GM19351 (cell line): ENCODE data around the gene SYVN1.
"Not testable (repeated sequence)": the region's sequence is repeated elsewhere in the genome, so short reads cannot be mapped to it uniquely, and the experiment has no call there.

Source experiments
- ATAC-seq: cut with Tn5 transposase; IDR thresholded peaks from one replicate; pipeline ENCODE4 v1.9.1; 2021; ENCODE audit warnings: mild to moderate bottlenecking, moderate library complexity; ENCODE audit not compliant: unreplicated experiment

Gene SYVN1

DNA sequence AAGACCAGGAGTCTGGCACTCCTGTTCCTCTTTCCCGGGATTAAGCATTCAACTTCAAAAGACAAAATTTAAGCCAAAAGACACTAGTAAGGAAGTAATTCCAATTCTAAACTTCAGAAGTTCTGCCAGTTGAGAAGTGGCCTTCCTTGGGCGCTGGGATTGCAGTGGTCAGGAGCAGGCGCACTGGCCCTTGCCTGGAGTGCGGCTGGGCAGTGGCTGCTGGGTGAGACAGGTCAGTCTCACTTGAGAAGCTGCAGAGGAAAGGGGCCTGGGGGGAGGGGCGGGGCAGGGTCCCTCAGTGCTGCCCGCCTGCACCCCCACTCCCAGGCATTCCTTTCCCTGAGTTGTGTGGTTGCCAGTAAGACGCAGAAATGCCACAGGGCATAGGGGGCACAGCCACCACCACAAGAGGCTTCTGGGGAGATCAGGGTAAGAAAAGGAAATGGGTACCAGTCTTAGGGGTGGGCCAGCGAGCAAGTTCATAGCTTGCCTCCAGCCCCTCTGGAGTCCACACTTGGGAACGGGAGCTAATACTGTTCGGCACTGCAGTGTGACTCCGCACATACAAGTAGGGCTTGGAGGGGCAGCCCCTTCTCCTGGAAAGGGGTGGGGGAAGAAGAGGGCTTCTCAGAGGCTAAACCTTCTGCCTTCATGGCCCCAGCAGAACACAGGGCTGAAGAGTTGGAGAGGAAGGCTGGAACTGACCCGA, 6.7 kb downstream of the SYVN1 start:
- no peak for ATAC-seq

DNA sequence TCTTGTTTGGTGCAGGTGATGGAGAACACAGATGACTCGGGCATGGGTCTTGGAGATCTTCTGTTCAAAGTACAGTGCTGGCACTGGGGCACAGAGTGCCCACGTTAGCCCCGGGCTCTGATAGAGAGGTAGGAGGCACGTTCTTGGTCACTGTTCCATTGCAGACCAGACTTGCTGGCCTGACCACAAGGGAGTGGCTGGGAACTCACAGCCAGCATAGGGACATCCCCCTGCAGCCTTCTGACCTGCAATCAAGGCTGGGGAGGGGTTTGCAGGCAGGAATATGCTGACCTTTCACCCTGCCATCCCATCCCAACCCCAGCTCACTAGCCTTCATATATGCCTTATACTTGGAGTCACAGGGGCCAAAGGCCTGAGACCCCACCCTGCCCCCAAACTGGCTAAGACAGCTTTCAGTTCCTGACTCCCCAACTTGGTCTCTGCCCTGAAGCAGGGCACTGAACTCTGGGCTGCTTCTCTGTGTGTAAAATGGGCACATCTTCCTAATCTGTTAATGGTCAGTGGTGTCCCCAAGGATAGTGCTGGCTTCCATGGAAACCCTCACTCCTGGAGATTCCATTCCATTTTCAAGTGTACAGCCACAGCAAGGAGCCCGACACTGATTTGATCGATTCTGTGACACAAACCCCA, 7.6 kb downstream of the SYVN1 start:
- no peak for ATAC-seq

- ATAC-seq: no peak
Observed at GRCh38 chr11:65125197-65126056, 8.9 kb downstream of the SYVN1 start.

DNA sequence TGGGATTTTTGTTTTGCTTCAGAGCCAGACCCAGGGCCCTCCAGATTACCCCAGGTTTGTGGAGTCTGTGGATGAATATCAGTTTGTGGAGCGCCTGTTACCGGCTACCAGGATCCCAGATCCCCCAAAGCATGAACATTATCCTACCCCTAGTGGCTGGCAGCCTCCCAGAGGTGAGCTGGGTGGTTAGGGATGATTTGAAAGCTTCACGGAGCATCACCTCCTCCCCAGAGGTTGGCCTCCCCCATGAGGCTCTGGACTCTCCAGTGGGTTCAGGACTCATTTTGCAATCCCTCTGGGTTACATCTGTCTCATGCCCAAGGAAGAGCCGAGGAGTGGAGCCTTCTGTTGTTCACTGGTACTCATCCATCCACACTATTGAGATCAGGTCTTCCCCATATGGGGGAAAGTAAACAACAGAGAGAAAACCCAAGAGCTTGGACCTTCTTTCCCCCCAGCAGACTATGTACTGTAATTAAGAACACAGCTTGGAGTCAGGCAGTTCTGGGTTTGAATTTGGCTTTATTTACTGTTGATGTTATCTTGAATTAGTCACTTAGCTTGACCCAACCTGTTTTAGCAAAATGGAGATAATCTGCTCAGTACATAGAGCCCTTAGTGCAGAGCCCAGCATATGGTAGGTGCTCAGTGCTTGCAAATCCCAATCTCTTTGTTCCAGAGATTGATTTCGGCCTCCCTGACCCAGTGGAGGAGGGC, 9.7 kb downstream of the SYVN1 start:
- ATAC-seq: no peak

GRCh38 chr11:65121865-65122696, 12.2 kb downstream of the SYVN1 start, which contains the start of the genes FAU and MRPL49:
Gene FAU, minus strand, starts transcription at chr11:65122134. Its CDS starts 321 bp downstream, at chr11:65121813.
Gene MRPL49, plus strand, starts transcription at chr11:65122321. Its CDS starts 26 bp downstream, at chr11:65122347.
- ATAC-seq: peak; percentile 69

GRCh38 chr11:65121447-65121864, 12.9 kb downstream of the SYVN1 start:
- no peak for ATAC-seq

DNA sequence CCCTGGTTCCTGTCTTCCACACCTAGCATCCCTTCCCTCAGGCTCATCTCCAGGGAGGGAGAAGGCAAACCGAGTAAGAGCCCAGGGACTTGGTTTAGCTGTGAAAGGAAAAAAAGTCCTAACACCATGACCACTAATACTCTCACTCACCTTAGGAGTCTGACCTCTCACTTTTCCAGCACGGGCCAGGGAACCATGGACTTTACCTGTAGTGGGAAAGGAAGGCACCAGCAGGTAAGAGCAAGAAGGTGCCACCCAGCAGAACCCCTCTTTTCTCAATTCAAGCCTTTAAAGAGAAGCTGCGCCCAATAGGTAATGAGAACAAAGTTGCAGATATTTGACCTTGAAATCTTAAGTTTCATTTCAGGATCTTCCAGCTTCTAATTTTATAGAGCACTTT, 13.5 kb downstream of the SYVN1 start:
- no peak for ATAC-seq

GRCh38 chr11:65119670-65119995, 14.7 kb downstream of the SYVN1 start:
- ATAC-seq: no peak

DNA sequence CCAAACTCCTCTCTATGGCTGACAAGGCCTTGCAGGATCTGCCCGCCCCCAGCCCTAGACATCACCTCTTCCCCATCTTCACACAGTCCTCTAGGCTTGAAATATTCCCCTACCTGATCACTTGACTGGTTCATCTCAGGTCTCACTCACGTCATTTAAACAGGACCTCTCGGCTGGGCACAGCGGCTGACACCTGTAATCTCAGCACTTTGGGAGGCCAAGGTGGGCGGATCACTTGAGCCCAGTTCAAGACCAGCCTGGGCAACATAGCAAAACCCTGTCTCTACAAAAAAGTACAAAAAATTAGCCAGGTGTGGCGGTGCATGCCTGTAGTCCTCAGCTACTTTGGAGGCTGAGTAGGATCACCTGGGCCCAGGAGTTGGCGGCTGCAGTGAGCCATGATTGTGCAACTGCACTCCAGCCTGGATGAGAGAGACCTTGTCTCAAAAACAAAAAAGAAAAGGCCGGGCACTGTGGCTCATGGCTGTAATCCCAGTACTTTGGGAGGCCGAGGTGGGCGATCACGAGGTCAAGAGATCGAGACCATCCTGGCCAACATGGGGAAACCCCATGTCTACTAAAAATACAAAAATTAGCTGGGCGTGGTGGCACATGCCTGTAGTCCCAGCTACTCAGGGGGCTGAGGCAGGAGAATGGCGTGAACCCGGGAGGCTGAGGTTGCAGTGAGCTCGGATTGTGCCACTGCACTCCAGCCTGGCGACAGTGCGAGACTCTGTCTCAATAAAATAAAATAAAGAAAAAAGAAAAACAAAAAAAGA, 15.2 kb downstream of the SYVN1 start:
- not testable (repeated sequence) for ATAC-seq

GRCh38 chr11:65118097-65118837, 16.1 kb downstream of the SYVN1 start:
- ATAC-seq: no peak

DNA sequence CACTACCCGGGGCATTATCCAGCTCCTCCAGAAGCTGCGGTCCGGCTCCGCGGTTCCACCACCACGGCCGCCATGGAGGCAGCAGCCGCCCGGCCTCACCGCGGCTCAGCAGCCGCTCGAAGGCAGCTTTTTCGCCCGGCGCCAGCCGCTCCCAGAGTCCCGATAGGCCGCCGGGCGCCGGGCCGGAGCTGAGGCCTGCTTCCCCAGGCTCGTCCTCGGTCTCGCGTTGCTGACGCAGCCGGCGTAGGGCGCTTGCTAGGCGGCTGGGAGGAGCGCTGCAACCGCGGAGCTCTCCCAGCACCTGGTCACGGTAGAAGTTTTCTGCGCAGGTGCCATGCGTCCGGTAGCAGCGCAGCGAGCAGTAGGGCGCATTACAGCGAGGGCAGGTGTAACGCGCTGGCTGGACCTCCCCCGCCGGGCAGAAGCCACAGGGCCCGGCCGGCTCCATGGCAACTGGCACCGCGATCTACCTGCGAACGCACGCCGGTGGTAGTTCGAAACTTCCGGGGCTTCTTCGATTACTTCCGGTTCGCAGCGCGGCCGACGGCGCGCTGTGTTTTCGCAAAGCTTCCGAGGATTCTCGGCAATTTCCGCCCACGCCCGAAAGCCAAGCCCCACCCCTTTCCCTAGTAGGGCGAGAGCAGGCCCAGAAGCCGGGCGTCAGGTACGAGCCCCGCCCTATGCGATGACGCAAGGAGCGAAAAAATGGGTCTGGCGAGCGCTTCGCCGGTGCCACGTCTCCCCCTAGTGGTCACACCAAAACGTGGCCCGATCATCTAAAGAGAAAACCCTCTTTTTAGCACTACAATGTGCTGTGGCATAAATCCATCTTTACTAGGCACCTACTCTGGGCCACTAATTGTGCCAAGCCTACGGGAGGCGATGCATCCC, 16.9 kb downstream of the SYVN1 start, which contains the start of gene ZNHIT2:
TSS of gene ZNHIT2 (minus strand) at position 496 of the 891 bp plus-strand sequence. CDS start at position 448, 48 bp downstream.
- peak; percentile 59 for ATAC-seq

DNA sequence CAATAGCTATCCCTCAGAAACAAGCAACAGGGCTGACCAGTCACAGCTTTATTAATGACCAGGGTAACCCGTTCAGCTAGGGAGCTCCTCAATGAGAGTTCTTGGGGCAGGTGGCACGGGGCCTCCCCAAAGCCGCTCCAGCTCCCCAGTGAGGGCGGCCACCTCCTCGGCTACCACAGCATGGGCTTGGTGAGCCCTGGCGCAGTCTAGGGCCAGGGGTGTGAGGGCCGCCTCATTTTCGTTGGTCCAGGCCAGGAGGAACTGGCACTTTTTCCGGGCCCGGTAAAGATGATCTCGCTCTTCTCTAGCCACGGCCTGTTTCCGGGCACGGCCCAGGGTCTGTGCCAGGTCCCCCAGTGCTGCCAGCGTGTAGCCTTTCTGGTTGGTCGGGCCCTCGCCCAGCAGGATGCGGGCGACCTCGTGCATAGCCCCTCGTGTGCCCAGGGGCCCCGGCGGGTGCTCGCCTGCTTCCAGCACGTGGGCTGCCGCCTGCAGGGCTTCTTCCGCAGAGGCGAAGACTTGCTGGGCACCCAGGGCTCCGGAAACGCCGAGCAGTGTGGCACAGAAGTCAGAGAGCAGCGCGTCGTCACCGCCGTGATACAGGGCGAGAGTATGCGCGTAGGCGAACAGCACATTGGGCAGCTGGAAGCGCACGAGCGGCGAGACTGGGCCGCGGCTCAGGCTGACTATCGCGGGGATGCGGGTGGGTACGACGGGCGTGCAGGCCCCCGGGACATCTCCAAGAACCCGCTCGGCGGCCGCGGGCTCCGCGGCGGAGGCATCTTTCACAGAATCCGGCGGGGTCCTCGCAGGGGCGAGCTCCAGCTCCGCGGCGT, 17.7 kb downstream of the SYVN1 start:
- ATAC-seq: no peak

GRCh38 chr11:65115361-65116082, 18.8 kb downstream of the SYVN1 start:
- ATAC-seq: no peak

DNA sequence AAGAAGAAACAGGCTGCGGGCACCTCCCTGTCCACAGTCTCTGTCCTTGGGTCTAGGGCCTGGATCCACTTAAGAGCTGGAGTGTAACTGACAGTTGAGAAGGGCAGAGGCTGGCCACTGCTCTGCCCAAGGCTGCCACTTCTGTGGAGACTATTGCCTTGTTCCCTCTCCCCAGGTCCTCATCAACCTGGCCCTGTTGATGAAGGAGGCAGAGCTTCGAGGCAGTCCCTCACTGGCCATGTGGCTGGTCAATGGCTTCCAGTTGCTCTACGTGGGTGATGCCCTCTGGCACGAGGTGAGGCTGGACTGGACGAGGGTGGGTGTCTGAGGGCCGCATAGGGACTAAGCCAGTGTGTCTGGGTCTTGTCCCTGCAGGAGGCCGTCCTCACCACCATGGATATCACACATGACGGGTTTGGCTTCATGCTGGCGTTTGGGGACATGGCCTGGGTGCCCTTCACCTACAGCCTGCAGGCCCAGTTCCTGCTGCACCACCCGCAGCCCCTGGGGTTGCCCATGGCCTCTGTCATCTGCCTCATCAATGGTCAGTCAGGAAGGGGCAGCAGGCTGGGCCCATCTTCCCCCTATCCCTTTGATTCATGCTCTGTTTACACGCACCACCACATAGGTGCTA, 19.7 kb downstream of the SYVN1 start:
- no peak for ATAC-seq

DNA sequence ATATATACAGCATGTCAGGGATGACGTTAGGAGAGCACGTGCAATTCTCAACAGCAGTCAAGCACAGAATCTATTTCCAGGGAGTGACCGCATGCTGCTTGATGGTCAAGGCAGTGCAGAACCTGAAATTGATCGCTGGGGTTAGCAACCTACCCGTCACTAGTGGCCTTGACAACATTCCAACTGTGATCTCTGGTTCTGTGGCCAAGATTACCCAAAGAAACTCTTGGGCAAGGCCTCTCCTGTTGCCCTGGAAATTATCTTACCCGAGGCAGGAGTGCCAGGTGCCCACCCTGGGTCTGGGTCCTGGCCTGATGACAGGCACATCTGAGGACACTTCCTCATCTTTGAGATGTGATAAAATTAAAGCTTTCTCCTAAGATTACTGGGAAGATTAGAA, 20.5 kb downstream of the SYVN1 start:
- ATAC-seq: no peak
